GM12878 (cell line): Measurements from ENCODE around the gene GPLD1. TPM values are rescaled to one million over a fixed set of nuclear protein-coding genes. Genes with fewer than 3 reads are reported as not detected.

Experiments
- ASH2L ChIP-seq: fragments of 300-600, 200-600 bp; sonication (generic); IDR thresholded peaks from 2 replicates; pipeline ENCODE4 v1.6.1; 2017; ENCODE audit warnings: low read depth, mild to moderate bottlenecking, borderline replicate concordance
- BHLHE40 ChIP-seq, 2 experiments: fragments of 450-650 bp in 1 of 2; IDR thresholded peaks; 2 replicates each; pipeline ENCODE4 v1.6.1; 2011 to 2017; ENCODE audit warnings: low read depth in 2 of 2, borderline replicate concordance in 1 of 2, improper control_type of control experiment in 1 of 2, low read length in 1 of 2, mild to moderate bottlenecking in 1 of 2
- CBX5 ChIP-seq: sonication (generic); IDR thresholded peaks from 2 replicates; pipeline ENCODE4 v1.6.1; 2016; ENCODE audit warnings: low read depth, moderate library complexity, mild to moderate bottlenecking, inconsistent platforms
- CEBPB ChIP-seq, 2 experiments: fragments of 150-350 bp in 1 of 2; IDR thresholded peaks; 2 replicates each; pipeline ENCODE4 v1.6.1; 2012 to 2014; ENCODE audit warnings: low read depth in 2 of 2, low read length in 2 of 2, borderline replicate concordance in 1 of 2, inconsistent platforms in 1 of 2
- GATAD2B ChIP-seq: fragments of 450-650 bp; conservative IDR thresholded peaks from 2 replicates; pipeline ENCODE4 v1.6.1; 2017; ENCODE audit warnings: low read depth, mild to moderate bottlenecking, moderate library complexity
- HDAC2 ChIP-seq: fragments of 200-600 bp; sonication (generic); IDR thresholded peaks from 2 replicates; pipeline ENCODE4 v1.6.1; 2017
- HDGF ChIP-seq: fragments of 450-650 bp; IDR thresholded peaks from 2 replicates; pipeline ENCODE4 v1.6.1; 2016; ENCODE audit warnings: antibody characterized with exemption
- IKZF2 ChIP-seq, 2 experiments: fragments of 450-650 bp; IDR thresholded peaks; 2 replicates each; pipeline ENCODE4 v1.6.1; 2017; ENCODE audit warnings: mild to moderate bottlenecking in 2 of 2, moderate library complexity in 2 of 2
- JUNB ChIP-seq: IDR thresholded peaks from 2 replicates; pipeline ENCODE4 v1.6.1; 2016; ENCODE audit warnings: antibody characterized with exemption, mild to moderate bottlenecking
- KLF5 ChIP-seq: fragments of 450-650 bp; IDR thresholded peaks from 2 replicates; pipeline ENCODE4 v1.6.1; 2014; ENCODE audit warnings: mild to moderate bottlenecking; ENCODE audit not compliant: partially characterized antibody
- MTA3 ChIP-seq: IDR thresholded peaks from 2 replicates; pipeline ENCODE4 v1.6.1; 2012; ENCODE audit warnings: low read length, inconsistent platforms, borderline replicate concordance
- NBN ChIP-seq: fragments of 450-650 bp; IDR thresholded peaks from 2 replicates; pipeline ENCODE4 v1.6.1; 2016
- POLR2AphosphoS2 ChIP-seq: IDR thresholded peaks from 2 replicates; pipeline ENCODE4 v1.6.1; 2011; ENCODE audit warnings: low read depth, mild to moderate bottlenecking, low read length, improper control_type of control experiment, moderate library complexity
- RB1 ChIP-seq: fragments of 450-650 bp; formaldehyde crosslinking; IDR thresholded peaks from 2 replicates; pipeline ENCODE4 v1.6.1; 2017; ENCODE audit warnings: mild to moderate bottlenecking, borderline replicate concordance
- RUNX3 ChIP-seq: IDR thresholded peaks from 2 replicates; pipeline ENCODE4 v1.6.1; 2012; ENCODE audit warnings: low read length, inconsistent platforms
- TCF12 ChIP-seq: IDR thresholded peaks from 2 replicates; pipeline ENCODE4 v1.6.1; 2011; ENCODE audit warnings: low read depth, mild to moderate bottlenecking, low read length
- ZNF207 ChIP-seq: fragments of 450-650 bp; IDR thresholded peaks from 2 replicates; pipeline ENCODE4 v1.6.1; 2014; ENCODE audit warnings: antibody characterized with exemption, mild to moderate bottlenecking, borderline replicate concordance
- ZNF24 ChIP-seq: fragments of 450-650 bp; IDR thresholded peaks from 2 replicates; pipeline ENCODE4 v1.6.1; 2017; ENCODE audit warnings: antibody characterized with exemption, mild to moderate bottlenecking
- polyA plus RNA-seq, 11 experiments: library from polyadenylated mRNA; depleted of rRNA in 4 of 11; unstranded in 6 of 11; stranded (reverse) in 5 of 11; fragments of >200 nt; fragmentation: Nextera tagmentation in 4 of 11; fragmentation: Illumina TruSeq in 1 of 11; extraction: Ambion mirVana in 4 of 11; extraction: Trizol in 1 of 11; gene quantifications; 1 replicate in 1 of 11; 2 replicates in 10 of 11; pipeline versions ENCODE4 v1.2.1 to v1.2.3, GENCODE V29; 2011 to 2016; ENCODE audit warnings: inconsistent platforms in 2 of 11, missing spikeins in 2 of 11, low read depth in 1 of 11
- total RNA-seq, 4 experiments: library from RNA; depleted of rRNA in 3 of 4; stranded (reverse); fragments of >200 nt in 3 of 4; fragmentation: Illumina TruSeq in 1 of 4; extraction: Trizol in 1 of 4; gene quantifications; 2 replicates each; pipeline versions ENCODE4 v1.2.1 to v1.2.3, GENCODE V29; 2013 to 2021
- TF ChIP-seq, protein P1 (sequence below): fragments of 450-650 bp; formaldehyde crosslinking; IDR thresholded peaks from 2 replicates; pipeline ENCODE4 v1.4.0; 2022; ENCODE audit warnings: mild to moderate bottlenecking, moderate library complexity
- TF ChIP-seq, protein P2 (sequence below), 3 experiments: IDR thresholded peaks in 2 of 3; conservative IDR thresholded peaks in 1 of 3; 2 replicates each; pipeline ENCODE4 v1.5.1; 2011; ENCODE audit warnings: low read depth in 3 of 3, low read length in 3 of 3, mild to moderate bottlenecking in 3 of 3, control low read depth in 2 of 3, moderate library complexity in 2 of 3, inconsistent platforms in 1 of 3, mixed read lengths in 1 of 3; ENCODE audit not compliant: control insufficient read depth in 2 of 3, insufficient read depth in 1 of 3; ENCODE audit errors: extremely low read depth in 1 of 3
- TF ChIP-seq, protein P3 (sequence below): fragments of 450-650 bp; conservative IDR thresholded peaks from 2 replicates; pipeline ENCODE4 v1.6.1; 2017; ENCODE audit warnings: mild to moderate bottlenecking, moderate library complexity
- TF ChIP-seq, protein P4 (sequence below): IDR thresholded peaks from 2 replicates; pipeline ENCODE4 v1.6.1; 2012; ENCODE audit warnings: low read depth, low read length, improper control_type of control experiment

Gene GPLD1
- total and polyA plus RNA-seq, 10 of the 15 experiments (the other 5 are each of a cell fraction or from before 2014, with no cell fraction given), result 0.04 to 1.0 (median 0.69) TPM

DNA sequence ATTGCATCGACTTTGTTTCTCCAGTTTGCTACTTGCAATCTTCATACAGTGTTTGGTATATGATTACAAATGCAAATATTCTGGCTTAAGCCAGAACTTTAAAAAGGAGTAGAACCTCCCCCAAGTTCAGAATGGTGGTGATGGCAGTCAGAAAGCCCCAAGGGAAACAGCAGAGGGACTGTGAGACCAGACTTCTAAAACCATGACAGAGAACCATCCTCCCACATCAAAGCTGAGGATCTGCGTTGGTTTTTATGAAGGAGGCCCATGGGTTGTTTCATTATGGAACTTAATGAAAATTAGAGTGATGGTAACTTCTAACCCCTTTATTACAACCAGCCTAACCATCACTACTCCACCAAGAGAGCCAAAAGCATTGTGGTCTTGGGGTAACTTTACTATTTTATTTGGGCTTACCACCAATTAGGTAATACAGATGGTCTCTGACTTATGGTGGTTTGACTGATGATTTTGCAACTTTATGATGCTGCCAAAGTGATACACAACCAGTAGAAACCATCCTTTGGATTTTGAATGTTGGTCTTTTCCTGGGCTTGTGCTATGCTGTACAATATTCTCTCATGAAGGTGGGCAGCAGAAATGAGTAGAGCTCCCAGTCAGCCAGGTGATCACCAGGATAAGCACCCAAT, 97.5 kb downstream of the GPLD1 start (continued):
- TF ChIP-seq RB1 (no peak), GATAD2B (0 out of 2 replicates have a peak, but pooled peaks have one; percentile 33), CBX5 (0 out of 2 replicates have a peak, but pooled peaks have one; percentile 65), ASH2L (no peak), RUNX3 (peak; percentile 95), NBN (no peak), ZNF207 (no peak), ZNF24 (no peak), JUNB (peak; percentile 40), IKZF2 (IDR thresholded peaks at IDR 0.05) (peak in 1 of 2 experiments; percentile 17; a peak in 1 of 4 replicates), KLF5 (no peak), TCF12 (no peak), BHLHE40 (IDR thresholded peaks at IDR 0.05; ENCODE audit: borderline replicate concordance in 1 of 2, low read depth in 2 of 2, low read length in 1 of 2) (peak; percentile 7 to 37; a peak in 1 of 4 replicates), MTA3 (peak; percentile 64; the same call in 1 of the 2 replicates), CEBPB (IDR thresholded peaks at IDR 0.05; ENCODE audit: borderline replicate concordance in 1 of 2, low read depth in 2 of 2, low read length in 2 of 2) (no peak), HDGF (no peak), POLR2AphosphoS2 (no peak), HDAC2 (no peak)
- TF ChIP-seq, protein P1, sequence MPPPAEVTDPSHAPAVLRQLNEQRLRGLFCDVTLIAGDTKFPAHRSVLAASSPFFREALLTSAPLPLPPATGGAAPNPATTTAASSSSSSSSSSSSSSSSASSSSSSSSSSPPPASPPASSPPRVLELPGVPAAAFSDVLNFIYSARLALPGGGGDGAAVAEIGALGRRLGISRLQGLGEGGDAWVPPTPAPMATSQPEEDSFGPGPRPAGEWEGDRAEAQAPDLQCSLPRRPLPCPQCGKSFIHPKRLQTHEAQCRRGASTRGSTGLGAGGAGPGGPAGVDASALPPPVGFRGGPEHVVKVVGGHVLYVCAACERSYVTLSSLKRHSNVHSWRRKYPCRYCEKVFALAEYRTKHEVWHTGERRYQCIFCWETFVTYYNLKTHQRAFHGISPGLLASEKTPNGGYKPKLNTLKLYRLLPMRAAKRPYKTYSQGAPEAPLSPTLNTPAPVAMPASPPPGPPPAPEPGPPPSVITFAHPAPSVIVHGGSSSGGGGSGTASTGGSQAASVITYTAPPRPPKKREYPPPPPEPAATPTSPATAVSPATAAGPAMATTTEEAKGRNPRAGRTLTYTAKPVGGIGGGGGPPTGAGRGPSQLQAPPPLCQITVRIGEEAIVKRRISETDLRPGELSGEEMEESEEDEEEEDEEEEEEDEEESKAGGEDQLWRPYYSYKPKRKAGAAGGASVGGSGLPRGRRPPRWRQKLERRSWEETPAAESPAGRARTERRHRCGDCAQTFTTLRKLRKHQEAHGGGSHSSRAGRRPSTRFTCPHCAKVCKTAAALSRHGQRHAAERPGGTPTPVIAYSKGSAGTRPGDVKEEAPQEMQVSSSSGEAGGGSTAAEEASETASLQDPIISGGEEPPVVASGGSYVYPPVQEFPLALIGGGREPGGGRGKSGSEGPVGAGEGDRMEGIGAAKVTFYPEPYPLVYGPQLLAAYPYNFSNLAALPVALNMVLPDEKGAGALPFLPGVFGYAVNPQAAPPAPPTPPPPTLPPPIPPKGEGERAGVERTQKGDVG (CRISPR knock-in tag), result no peak
- TF ChIP-seq, protein P2, sequence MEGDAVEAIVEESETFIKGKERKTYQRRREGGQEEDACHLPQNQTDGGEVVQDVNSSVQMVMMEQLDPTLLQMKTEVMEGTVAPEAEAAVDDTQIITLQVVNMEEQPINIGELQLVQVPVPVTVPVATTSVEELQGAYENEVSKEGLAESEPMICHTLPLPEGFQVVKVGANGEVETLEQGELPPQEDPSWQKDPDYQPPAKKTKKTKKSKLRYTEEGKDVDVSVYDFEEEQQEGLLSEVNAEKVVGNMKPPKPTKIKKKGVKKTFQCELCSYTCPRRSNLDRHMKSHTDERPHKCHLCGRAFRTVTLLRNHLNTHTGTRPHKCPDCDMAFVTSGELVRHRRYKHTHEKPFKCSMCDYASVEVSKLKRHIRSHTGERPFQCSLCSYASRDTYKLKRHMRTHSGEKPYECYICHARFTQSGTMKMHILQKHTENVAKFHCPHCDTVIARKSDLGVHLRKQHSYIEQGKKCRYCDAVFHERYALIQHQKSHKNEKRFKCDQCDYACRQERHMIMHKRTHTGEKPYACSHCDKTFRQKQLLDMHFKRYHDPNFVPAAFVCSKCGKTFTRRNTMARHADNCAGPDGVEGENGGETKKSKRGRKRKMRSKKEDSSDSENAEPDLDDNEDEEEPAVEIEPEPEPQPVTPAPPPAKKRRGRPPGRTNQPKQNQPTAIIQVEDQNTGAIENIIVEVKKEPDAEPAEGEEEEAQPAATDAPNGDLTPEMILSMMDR (IDR thresholded peaks at IDR 0.05 in 2 of 3, conservative IDR thresholded peaks at IDR 0.05 in 1 of 3; ENCODE audit: control insufficient read depth in 2 of 3, extremely low read depth in 1 of 3, insufficient read depth in 1 of 3, low read depth in 3 of 3, low read length in 3 of 3), result peak in 1 of 3 experiments; percentile 13; a peak in 1 of 6 replicates
- TF ChIP-seq, protein P3, sequence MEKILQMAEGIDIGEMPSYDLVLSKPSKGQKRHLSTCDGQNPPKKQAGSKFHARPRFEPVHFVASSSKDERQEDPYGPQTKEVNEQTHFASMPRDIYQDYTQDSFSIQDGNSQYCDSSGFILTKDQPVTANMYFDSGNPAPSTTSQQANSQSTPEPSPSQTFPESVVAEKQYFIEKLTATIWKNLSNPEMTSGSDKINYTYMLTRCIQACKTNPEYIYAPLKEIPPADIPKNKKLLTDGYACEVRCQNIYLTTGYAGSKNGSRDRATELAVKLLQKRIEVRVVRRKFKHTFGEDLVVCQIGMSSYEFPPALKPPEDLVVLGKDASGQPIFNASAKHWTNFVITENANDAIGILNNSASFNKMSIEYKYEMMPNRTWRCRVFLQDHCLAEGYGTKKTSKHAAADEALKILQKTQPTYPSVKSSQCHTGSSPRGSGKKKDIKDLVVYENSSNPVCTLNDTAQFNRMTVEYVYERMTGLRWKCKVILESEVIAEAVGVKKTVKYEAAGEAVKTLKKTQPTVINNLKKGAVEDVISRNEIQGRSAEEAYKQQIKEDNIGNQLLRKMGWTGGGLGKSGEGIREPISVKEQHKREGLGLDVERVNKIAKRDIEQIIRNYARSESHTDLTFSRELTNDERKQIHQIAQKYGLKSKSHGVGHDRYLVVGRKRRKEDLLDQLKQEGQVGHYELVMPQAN, result no peak
- TF ChIP-seq, protein P4, sequence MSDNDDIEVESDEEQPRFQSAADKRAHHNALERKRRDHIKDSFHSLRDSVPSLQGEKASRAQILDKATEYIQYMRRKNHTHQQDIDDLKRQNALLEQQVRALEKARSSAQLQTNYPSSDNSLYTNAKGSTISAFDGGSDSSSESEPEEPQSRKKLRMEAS, result no peak
